ENCODE data around the gene ABI3BP. TPM values are rescaled to one million over a fixed set of nuclear protein-coding genes. Genes with fewer than 3 reads are reported as not detected.

The ABI3BP gene
- total and polyA plus RNA-seq, 2 donors (not counting 1 experiment from before 2014, with no cell fraction given): 4.8 to 62.9 TPM

GRCh38 chr3:100737334-100737733, 255.9 kb downstream of the ABI3BP start:
- Histone ChIP-seq H3K9ac (ENCODE audit: insufficient read depth, low read length) (no peak overlapping the region), H3K27ac (ENCODE audit: insufficient read depth, low read length) (no peak overlapping the region), H3K36me3 (ENCODE audit: control insufficient read depth, insufficient read depth, low read length) (peaks cover 6% of the 10 kb centered on the region), H3K9me3 (ENCODE audit: control insufficient read depth, insufficient read depth, low read depth, low read length) (no peaks in the 10 kb centered on the region), H3K4me2 (ENCODE audit: extremely low read depth, insufficient read depth, low read length) (no peak overlapping the region), H3K27me3 (ENCODE audit: control insufficient read depth, insufficient read depth, low read length) (no peaks in the 10 kb centered on the region), H3K79me2 (ENCODE audit: control insufficient read depth, insufficient read depth, low read length) (peaks cover 10% of the 10 kb centered on the region), H2AFZ (ENCODE audit: low read length) (no peak overlapping the region), H3K4me3 (replicated peaks in 1 of 4; ENCODE audit: control extremely low read depth in 1 of 4, insufficient read depth in 1 of 4, low read depth in 3 of 4, low read length in 4 of 4) (no peak overlapping the region), H4K20me1 (ENCODE audit: control insufficient read depth, extremely low read depth, insufficient read depth, low read length) (no peaks in the 10 kb centered on the region), H3K4me1 (ENCODE audit: control insufficient read depth, extremely low read depth, insufficient read depth, low read length) (no peaks in the 10 kb centered on the region)
- peak; percentile 22 to 38 for DNase-seq (ENCODE audit: low read depth in 2 of 2)
- no peak for TF ChIP-seq EZH2 (IDR thresholded peaks at IDR 0.05; ENCODE audit: low read length, missing control alignments)
- TF ChIP-seq, protein P1, sequence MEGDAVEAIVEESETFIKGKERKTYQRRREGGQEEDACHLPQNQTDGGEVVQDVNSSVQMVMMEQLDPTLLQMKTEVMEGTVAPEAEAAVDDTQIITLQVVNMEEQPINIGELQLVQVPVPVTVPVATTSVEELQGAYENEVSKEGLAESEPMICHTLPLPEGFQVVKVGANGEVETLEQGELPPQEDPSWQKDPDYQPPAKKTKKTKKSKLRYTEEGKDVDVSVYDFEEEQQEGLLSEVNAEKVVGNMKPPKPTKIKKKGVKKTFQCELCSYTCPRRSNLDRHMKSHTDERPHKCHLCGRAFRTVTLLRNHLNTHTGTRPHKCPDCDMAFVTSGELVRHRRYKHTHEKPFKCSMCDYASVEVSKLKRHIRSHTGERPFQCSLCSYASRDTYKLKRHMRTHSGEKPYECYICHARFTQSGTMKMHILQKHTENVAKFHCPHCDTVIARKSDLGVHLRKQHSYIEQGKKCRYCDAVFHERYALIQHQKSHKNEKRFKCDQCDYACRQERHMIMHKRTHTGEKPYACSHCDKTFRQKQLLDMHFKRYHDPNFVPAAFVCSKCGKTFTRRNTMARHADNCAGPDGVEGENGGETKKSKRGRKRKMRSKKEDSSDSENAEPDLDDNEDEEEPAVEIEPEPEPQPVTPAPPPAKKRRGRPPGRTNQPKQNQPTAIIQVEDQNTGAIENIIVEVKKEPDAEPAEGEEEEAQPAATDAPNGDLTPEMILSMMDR (conservative IDR thresholded peaks at IDR 0.05 in 1 of 2, IDR thresholded peaks at IDR 0.05 in 1 of 2; ENCODE audit: low read depth in 1 of 2, low read length in 2 of 2): peak; percentile 34 to 40

GRCh38 chr3:100732435-100732834, 260.8 kb downstream of the ABI3BP start:
- peaks cover 4% of the 10 kb centered on the region for H3K36me3 ChIP-seq (ENCODE audit: control insufficient read depth, insufficient read depth, low read length)
- H3K79me2 ChIP-seq (ENCODE audit: control insufficient read depth, insufficient read depth, low read length): peaks cover 19% of the 10 kb centered on the region
- no peaks in the 10 kb centered on the region for H4K20me1 ChIP-seq (ENCODE audit: control insufficient read depth, extremely low read depth, insufficient read depth, low read length)

GRCh38 chr3:100730524-100730923, 262.7 kb downstream of the ABI3BP start:
- Histone ChIP-seq H3K4me1 (ENCODE audit: control insufficient read depth, extremely low read depth, insufficient read depth, low read length) (no peaks in the 10 kb centered on the region), H3K36me3 (ENCODE audit: control insufficient read depth, insufficient read depth, low read length) (peaks cover 2% of the 10 kb centered on the region), H3K9me3 (ENCODE audit: control insufficient read depth, insufficient read depth, low read depth, low read length) (no peaks in the 10 kb centered on the region), H3K9ac (ENCODE audit: insufficient read depth, low read length) (no peak overlapping the region), H4K20me1 (ENCODE audit: control insufficient read depth, extremely low read depth, insufficient read depth, low read length) (no peaks in the 10 kb centered on the region), H3K27ac (ENCODE audit: insufficient read depth, low read length) (no peak overlapping the region), H3K4me3 (replicated peaks in 1 of 4; ENCODE audit: control extremely low read depth in 1 of 4, insufficient read depth in 1 of 4, low read depth in 3 of 4, low read length in 4 of 4) (no peak overlapping the region), H3K27me3 (ENCODE audit: control insufficient read depth, insufficient read depth, low read length) (no peaks in the 10 kb centered on the region), H2AFZ (ENCODE audit: low read length) (no peak overlapping the region), H3K79me2 (ENCODE audit: control insufficient read depth, insufficient read depth, low read length) (peaks cover 28% of the 10 kb centered on the region), H3K4me2 (ENCODE audit: extremely low read depth, insufficient read depth, low read length) (no peak overlapping the region)
- no peak for DNase-seq (ENCODE audit: low read depth in 2 of 2)
- TF ChIP-seq, protein P1 (conservative IDR thresholded peaks at IDR 0.05 in 1 of 2, IDR thresholded peaks at IDR 0.05 in 1 of 2; ENCODE audit: low read depth in 1 of 2, low read length in 2 of 2): no peak
- TF ChIP-seq EZH2 (IDR thresholded peaks at IDR 0.05; ENCODE audit: low read length, missing control alignments): no peak

More at GRCh38 chr3:100732435-100732834, 260.8 kb downstream of the ABI3BP start:
- no peak overlapping the region for H3K4me3 ChIP-seq (replicated peaks in 1 of 4; ENCODE audit: control extremely low read depth in 1 of 4, insufficient read depth in 1 of 4, low read depth in 3 of 4, low read length in 4 of 4)
- TF ChIP-seq EZH2 (IDR thresholded peaks at IDR 0.05; ENCODE audit: low read length, missing control alignments): no peak
- TF ChIP-seq, protein P1 (conservative IDR thresholded peaks at IDR 0.05 in 1 of 2, IDR thresholded peaks at IDR 0.05 in 1 of 2; ENCODE audit: low read depth in 1 of 2, low read length in 2 of 2): no peak
- no peak overlapping the region for H3K27ac ChIP-seq (ENCODE audit: insufficient read depth, low read length)
- H2AFZ ChIP-seq (ENCODE audit: low read length): no peak overlapping the region
- no peak overlapping the region for H3K9ac ChIP-seq (ENCODE audit: insufficient read depth, low read length)
- H3K4me2 ChIP-seq (ENCODE audit: extremely low read depth, insufficient read depth, low read length): no peak overlapping the region
- H3K27me3 ChIP-seq (ENCODE audit: control insufficient read depth, insufficient read depth, low read length): no peaks in the 10 kb centered on the region
- no peaks in the 10 kb centered on the region for H3K9me3 ChIP-seq (ENCODE audit: control insufficient read depth, insufficient read depth, low read depth, low read length)
- DNase-seq (ENCODE audit: low read depth in 2 of 2): no peak
- H3K4me1 ChIP-seq (ENCODE audit: control insufficient read depth, extremely low read depth, insufficient read depth, low read length): no peaks in the 10 kb centered on the region

All from fibroblast of lung (primary cell).